Endometrial microvascular endothelial cells (primary cell): Measurements from ENCODE around the gene SLC7A4. TPM values are rescaled to one million over a fixed set of nuclear protein-coding genes. Genes with fewer than 3 reads are reported as not detected.

Experiments used
- in situ Hi-C: cut with HindIII; loops from 2 replicates; pipeline ENCODE4 v1.10.0; 2017; ENCODE audit warnings: low sequenced_read_pairs, low pct_unique_long_range_greater_than_20kb; ENCODE audit errors: inconsistent ontology term
- total RNA-seq: library from RNA; depleted of rRNA; stranded (reverse); fragments of >200 nt; gene quantifications from one replicate; pipeline ENCODE4 v1.2.3, GENCODE V29; 2015; ENCODE audit errors: inconsistent ontology term

Gene SLC7A4
- total RNA-seq, 1 donor from 2014 or later: not detected

GRCh38 chr22:20993304-20994127 lies 38.8 kb downstream of the SLC7A4 start:
- in situ Hi-C loops: no loop called here

GRCh38 chr22:20992456-20993303 lies 39.7 kb downstream of the SLC7A4 start:
- in situ Hi-C loops: no loop called here

GRCh38 chr22:20992056-20992442 lies 40.3 kb downstream of the SLC7A4 start:
- in situ Hi-C loops: no loop called here

GRCh38 chr22:20991252-20992055 lies 40.9 kb downstream of the SLC7A4 start:
- in situ Hi-C loops: no loop called here

- in situ Hi-C loops: no loop called here
Observed at GRCh38 chr22:20990184-20991180, 41.9 kb downstream of the SLC7A4 start.

GRCh38 chr22:20989323-20990138 lies 42.8 kb downstream of the SLC7A4 start:
- in situ Hi-C loops: no loop called here

- in situ Hi-C loops: no loop called here
Observed at GRCh38 chr22:20988573-20989322, 43.6 kb downstream of the SLC7A4 start.

GRCh38 chr22:20987375-20987774 lies 45.0 kb downstream of the SLC7A4 start:
- in situ Hi-C loops: no loop called here

GRCh38 chr22:20986365-20986764 lies 46.0 kb downstream of the SLC7A4 start:
- in situ Hi-C loops: no loop called here

GRCh38 chr22:20985720-20986119 lies 46.6 kb downstream of the SLC7A4 start:
- in situ Hi-C loops: no loop called here

GRCh38 chr22:20983081-20983771 lies 49.1 kb downstream of the SLC7A4 start:
- in situ Hi-C loops: no loop called here

GRCh38 chr22:20982563-20982882 lies 49.8 kb downstream of the SLC7A4 start:
- in situ Hi-C loops: no loop called here

- in situ Hi-C loops: no loop called here
Observed at GRCh38 chr22:20981787-20982562, 50.4 kb downstream of the SLC7A4 start, which contains the start of gene LZTR1. TSS of gene LZTR1 (plus strand) at chr22:20982297. CDS start at chr22:20982372, 75 bp downstream.

- in situ Hi-C loops: no loop called here
Observed at GRCh38 chr22:20980938-20981722, 51.2 kb downstream of the SLC7A4 start.

GRCh38 chr22:20980523-20980922 lies 51.8 kb downstream of the SLC7A4 start:
- in situ Hi-C loops: no loop called here
